Mucosa of rectum (tissue), 2 donors: ENCODE data around the gene GRB10.

Experiments used
- H3K27ac ChIP-seq, 2 donors: one replicate each; pipeline ENCODE4 v1.7.0; 2013; ENCODE audit warnings: inconsistent platforms in 2 of 2, low read depth in 2 of 2, low read length in 2 of 2
- H3K27me3 ChIP-seq, 2 donors: one replicate each; pipeline ENCODE4 v1.7.0; 2013; ENCODE audit warnings: low read length in 2 of 2; ENCODE audit not compliant: control insufficient read depth in 2 of 2, insufficient read depth in 2 of 2
- H3K36me3 ChIP-seq, 2 donors: one replicate each; pipeline ENCODE4 v1.7.0; 2013; ENCODE audit warnings: low read length in 2 of 2; ENCODE audit not compliant: control insufficient read depth in 2 of 2, insufficient read depth in 2 of 2
- H3K4me1 ChIP-seq, 2 donors: one replicate each; pipeline ENCODE4 v1.7.0; 2013; ENCODE audit warnings: low read length in 2 of 2, mild to moderate bottlenecking in 1 of 2; ENCODE audit not compliant: control insufficient read depth in 2 of 2, insufficient read depth in 2 of 2
- H3K4me3 ChIP-seq, 2 donors: one replicate each; pipeline ENCODE4 v1.7.0; 2013; ENCODE audit warnings: low read length in 2 of 2
- H3K9ac ChIP-seq, 2 donors: one replicate each; pipeline ENCODE4 v1.7.0; 2013; ENCODE audit warnings: low read length in 2 of 2, low read depth in 1 of 2, mild to moderate bottlenecking in 1 of 2
- H3K9me3 ChIP-seq, 2 donors: one replicate each; pipeline ENCODE4 v1.7.0; 2013; ENCODE audit warnings: low read length in 2 of 2; ENCODE audit not compliant: control insufficient read depth in 2 of 2
- donor health status: healthy.
- donor health status: Normal muscosa, but diverticular disease.

GRB10 gene

GRCh38 chr7:50766106-50766848, 16.4 kb downstream of the GRB10 start:
- H3K27me3 ChIP-seq = no peaks in the 10 kb centered on the region
- H3K9me3 ChIP-seq = no peaks in the 10 kb centered on the region
- no peaks in the 10 kb centered on the region for H3K4me1 ChIP-seq
- H3K27ac ChIP-seq = no peak overlapping the region
- no peak overlapping the region for H3K4me3 ChIP-seq
- H3K9ac ChIP-seq = no peak overlapping the region
- H3K36me3 ChIP-seq = no peaks in the 10 kb centered on the region

- H3K4me3 ChIP-seq = no peak overlapping the region
- no peak overlapping the region for H3K27ac ChIP-seq
- no peaks in the 10 kb centered on the region for H3K27me3 ChIP-seq
Measured at GRCh38 chr7:50762337-50762736, 20.4 kb downstream of the GRB10 start.

GRCh38 chr7:50761713-50762112, 21.0 kb downstream of the GRB10 start:
- Histone ChIP-seq H3K36me3 (no peaks in the 10 kb centered on the region), H3K4me1 (no peaks in the 10 kb centered on the region), H3K9ac (no peak overlapping the region), H3K27ac (no peak overlapping the region), H3K9me3 (no peaks in the 10 kb centered on the region), H3K27me3 (no peaks in the 10 kb centered on the region), H3K4me3 (no peak overlapping the region)

More at GRCh38 chr7:50762337-50762736, 20.4 kb downstream of the GRB10 start:
- Histone ChIP-seq H3K4me1 (no peaks in the 10 kb centered on the region), H3K9me3 (no peaks in the 10 kb centered on the region), H3K36me3 (no peaks in the 10 kb centered on the region), H3K9ac (no peak overlapping the region)

GRCh38 chr7:50757703-50758390, 24.8 kb downstream of the GRB10 start:
- no peaks in the 10 kb centered on the region for H3K9me3 ChIP-seq
- no peak overlapping the region for H3K9ac ChIP-seq
- H3K4me1 ChIP-seq = no peaks in the 10 kb centered on the region
- H3K36me3 ChIP-seq = no peaks in the 10 kb centered on the region
- no peak overlapping the region for H3K4me3 ChIP-seq
- no peaks in the 10 kb centered on the region for H3K27me3 ChIP-seq
- no peak overlapping the region for H3K27ac ChIP-seq

- Histone ChIP-seq H3K36me3 (no peaks in the 10 kb centered on the region), H3K4me3 (no peak overlapping the region), H3K27ac (no peak overlapping the region), H3K9me3 (no peaks in the 10 kb centered on the region), H3K27me3 (no peaks in the 10 kb centered on the region), H3K9ac (no peak overlapping the region), H3K4me1 (no peaks in the 10 kb centered on the region)
Measured at GRCh38 chr7:50756180-50756579, 26.5 kb downstream of the GRB10 start.

GRCh38 chr7:50754684-50755083, 28.0 kb downstream of the GRB10 start:
- no peaks in the 10 kb centered on the region for H3K27me3 ChIP-seq
- no peaks in the 10 kb centered on the region for H3K4me1 ChIP-seq
- H3K4me3 ChIP-seq = no peak overlapping the region
- no peaks in the 10 kb centered on the region for H3K36me3 ChIP-seq
- H3K27ac ChIP-seq = no peak overlapping the region
- no peak overlapping the region for H3K9ac ChIP-seq
- no peaks in the 10 kb centered on the region for H3K9me3 ChIP-seq

GRCh38 chr7:50754241-50754640, 28.5 kb downstream of the GRB10 start:
- no peak overlapping the region for H3K4me3 ChIP-seq
- no peaks in the 10 kb centered on the region for H3K4me1 ChIP-seq
- H3K27ac ChIP-seq = no peak overlapping the region
- no peaks in the 10 kb centered on the region for H3K9me3 ChIP-seq
- no peak overlapping the region for H3K9ac ChIP-seq
- no peaks in the 10 kb centered on the region for H3K36me3 ChIP-seq
- no peaks in the 10 kb centered on the region for H3K27me3 ChIP-seq

GRCh38 chr7:50752422-50752821, 30.3 kb downstream of the GRB10 start:
- Histone ChIP-seq H3K9me3 (no peaks in the 10 kb centered on the region), H3K27ac (no peak overlapping the region), H3K36me3 (no peaks in the 10 kb centered on the region), H3K27me3 (no peaks in the 10 kb centered on the region), H3K4me1 (no peaks in the 10 kb centered on the region), H3K9ac (no peak overlapping the region), H3K4me3 (no peak overlapping the region)

GRCh38 chr7:50751146-50751545, 31.6 kb downstream of the GRB10 start:
- Histone ChIP-seq H3K27ac (no peak overlapping the region), H3K27me3 (no peaks in the 10 kb centered on the region), H3K9ac (no peak overlapping the region), H3K9me3 (no peaks in the 10 kb centered on the region), H3K36me3 (no peaks in the 10 kb centered on the region), H3K4me1 (no peaks in the 10 kb centered on the region), H3K4me3 (no peak overlapping the region)

- H3K4me1 ChIP-seq = no peaks in the 10 kb centered on the region
- no peaks in the 10 kb centered on the region for H3K36me3 ChIP-seq
- no peak overlapping the region for H3K27ac ChIP-seq
- no peak overlapping the region for H3K9ac ChIP-seq
- H3K27me3 ChIP-seq = no peaks in the 10 kb centered on the region
- H3K9me3 ChIP-seq = no peaks in the 10 kb centered on the region
- no peak overlapping the region for H3K4me3 ChIP-seq
Measured at GRCh38 chr7:50749896-50750295, 32.8 kb downstream of the GRB10 start.
